Osteoblast (primary cell): Measurements from ENCODE around the gene GTSE1. TPM values are rescaled to one million over a fixed set of nuclear protein-coding genes. Genes with fewer than 3 reads are reported as not detected.

Source experiments
- DNase-seq: peaks from one replicate; pipeline ENCODE4 v3.0.0; 2011; ENCODE audit warnings: low spot score, mixed read lengths; ENCODE audit not compliant: insufficient read length; ENCODE audit errors: missing footprints
- H2AFZ ChIP-seq: 2 replicates; pipeline ENCODE4 v1.6.0; 2011; ENCODE audit warnings: mild to moderate bottlenecking, low read length
- H3K27ac ChIP-seq: 2 replicates; pipeline ENCODE4 v1.5.1; 2011; ENCODE audit warnings: mild to moderate bottlenecking, low read depth, low read length, moderate library complexity
- H3K27me3 ChIP-seq: 2 replicates; pipeline ENCODE4 v1.6.0; 2012; ENCODE audit warnings: mild to moderate bottlenecking, control low read depth, inconsistent platforms, low read length, moderate library complexity; ENCODE audit not compliant: insufficient read depth
- H3K36me3 ChIP-seq: 2 replicates; pipeline ENCODE4 v1.5.1; 2011; ENCODE audit warnings: mild to moderate bottlenecking, low read length, control low read depth, moderate library complexity; ENCODE audit not compliant: insufficient read depth
- H3K4me1 ChIP-seq: 2 replicates; pipeline ENCODE4 v1.5.1; 2011; ENCODE audit warnings: mild to moderate bottlenecking, low read length, control low read depth, moderate library complexity; ENCODE audit not compliant: insufficient read depth
- H3K4me2 ChIP-seq: 2 replicates; pipeline ENCODE4 v1.6.0; 2011; ENCODE audit warnings: mild to moderate bottlenecking, low read length; ENCODE audit not compliant: insufficient read depth
- H3K4me3 ChIP-seq: fragments of 200-600 bp; sonication (generic); 3 replicates; pipeline ENCODE4 v1.5.1; 2012; ENCODE audit warnings: mild to moderate bottlenecking, low read length, inconsistent platforms; ENCODE audit not compliant: insufficient read depth
- H3K79me2 ChIP-seq: 2 replicates; pipeline ENCODE4 v1.6.0; 2012; ENCODE audit warnings: mild to moderate bottlenecking, low read length, control low read depth, inconsistent platforms; ENCODE audit not compliant: insufficient read depth
- H3K9me3 ChIP-seq: 2 replicates; pipeline ENCODE4 v1.5.1; 2011; ENCODE audit warnings: low read depth, low read length, control low read depth
- H4K20me1 ChIP-seq: 2 replicates; pipeline ENCODE4 v1.6.0; 2012; ENCODE audit warnings: mild to moderate bottlenecking, low read length, control low read depth; ENCODE audit not compliant: insufficient read depth
- total RNA-seq: library from RNA; depleted of rRNA; stranded (reverse); fragments of >200 nt; gene quantifications from 2 replicates; pipeline ENCODE4 v1.2.3, GENCODE V29; 2012
- TF ChIP-seq, protein P1 (sequence below): IDR thresholded peaks from 2 replicates; pipeline ENCODE4 v1.5.1; 2011; ENCODE audit warnings: mild to moderate bottlenecking, low read depth, low read length, moderate library complexity; ENCODE audit errors: extremely low read depth

GTSE1 gene
- total RNA-seq, 1 donor = 1.8 TPM

DNA sequence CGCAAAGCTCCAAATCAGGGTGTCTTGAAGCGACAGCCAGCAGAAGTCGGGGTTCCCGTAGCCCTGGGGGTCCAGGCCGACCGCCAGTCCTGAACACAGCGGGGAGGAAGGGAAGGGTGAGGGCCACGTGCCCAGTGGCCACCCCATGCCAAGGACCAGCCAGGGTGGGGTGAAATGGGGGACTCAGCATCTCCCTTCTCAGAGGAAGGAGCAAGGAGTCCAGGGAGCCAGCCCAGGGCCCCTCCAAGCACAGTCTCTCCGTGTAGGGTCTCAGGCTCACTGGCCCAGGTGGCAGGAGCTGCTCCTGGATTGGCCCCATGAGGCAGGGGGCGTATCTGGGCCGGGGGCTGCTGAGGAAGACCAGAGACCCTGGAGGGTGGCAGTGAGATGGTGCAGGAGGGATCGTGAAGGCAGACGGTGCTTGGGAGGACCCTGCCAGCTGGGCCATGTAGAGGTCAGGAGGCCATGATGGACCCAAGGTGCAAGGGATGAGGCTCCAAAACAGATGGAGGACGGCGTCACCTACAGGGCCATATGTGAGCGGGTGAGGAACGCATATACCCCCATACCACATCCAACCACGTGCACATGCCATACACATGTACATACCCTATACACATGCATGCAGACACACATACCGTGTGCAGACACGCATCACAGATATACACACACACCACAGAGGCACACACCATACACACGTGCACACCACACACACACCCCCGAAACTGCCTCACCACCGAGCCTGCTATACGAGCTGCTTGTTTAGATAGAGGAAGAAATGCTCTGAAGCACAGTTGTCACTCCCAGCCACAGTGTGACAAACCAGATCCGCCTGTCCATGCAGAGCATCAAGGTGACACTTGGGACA lies 73.3 kb downstream of the GTSE1 start:
- H3K4me3 ChIP-seq = no peak overlapping the region
- no peak for DNase-seq
- H3K4me2 ChIP-seq = no peak overlapping the region
- TF ChIP-seq, protein P1, sequence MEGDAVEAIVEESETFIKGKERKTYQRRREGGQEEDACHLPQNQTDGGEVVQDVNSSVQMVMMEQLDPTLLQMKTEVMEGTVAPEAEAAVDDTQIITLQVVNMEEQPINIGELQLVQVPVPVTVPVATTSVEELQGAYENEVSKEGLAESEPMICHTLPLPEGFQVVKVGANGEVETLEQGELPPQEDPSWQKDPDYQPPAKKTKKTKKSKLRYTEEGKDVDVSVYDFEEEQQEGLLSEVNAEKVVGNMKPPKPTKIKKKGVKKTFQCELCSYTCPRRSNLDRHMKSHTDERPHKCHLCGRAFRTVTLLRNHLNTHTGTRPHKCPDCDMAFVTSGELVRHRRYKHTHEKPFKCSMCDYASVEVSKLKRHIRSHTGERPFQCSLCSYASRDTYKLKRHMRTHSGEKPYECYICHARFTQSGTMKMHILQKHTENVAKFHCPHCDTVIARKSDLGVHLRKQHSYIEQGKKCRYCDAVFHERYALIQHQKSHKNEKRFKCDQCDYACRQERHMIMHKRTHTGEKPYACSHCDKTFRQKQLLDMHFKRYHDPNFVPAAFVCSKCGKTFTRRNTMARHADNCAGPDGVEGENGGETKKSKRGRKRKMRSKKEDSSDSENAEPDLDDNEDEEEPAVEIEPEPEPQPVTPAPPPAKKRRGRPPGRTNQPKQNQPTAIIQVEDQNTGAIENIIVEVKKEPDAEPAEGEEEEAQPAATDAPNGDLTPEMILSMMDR = no peak
- no peaks in the 10 kb centered on the region for H3K4me1 ChIP-seq
- no peak overlapping the region for H3K27ac ChIP-seq
- H3K9me3 ChIP-seq = no peaks in the 10 kb centered on the region
- no peaks in the 10 kb centered on the region for H3K79me2 ChIP-seq
- H3K27me3 ChIP-seq = peaks cover 4% of the 10 kb centered on the region
- no peaks in the 10 kb centered on the region for H3K36me3 ChIP-seq
- no peak overlapping the region for H2AFZ ChIP-seq
- H4K20me1 ChIP-seq = no peaks in the 10 kb centered on the region

DNA sequence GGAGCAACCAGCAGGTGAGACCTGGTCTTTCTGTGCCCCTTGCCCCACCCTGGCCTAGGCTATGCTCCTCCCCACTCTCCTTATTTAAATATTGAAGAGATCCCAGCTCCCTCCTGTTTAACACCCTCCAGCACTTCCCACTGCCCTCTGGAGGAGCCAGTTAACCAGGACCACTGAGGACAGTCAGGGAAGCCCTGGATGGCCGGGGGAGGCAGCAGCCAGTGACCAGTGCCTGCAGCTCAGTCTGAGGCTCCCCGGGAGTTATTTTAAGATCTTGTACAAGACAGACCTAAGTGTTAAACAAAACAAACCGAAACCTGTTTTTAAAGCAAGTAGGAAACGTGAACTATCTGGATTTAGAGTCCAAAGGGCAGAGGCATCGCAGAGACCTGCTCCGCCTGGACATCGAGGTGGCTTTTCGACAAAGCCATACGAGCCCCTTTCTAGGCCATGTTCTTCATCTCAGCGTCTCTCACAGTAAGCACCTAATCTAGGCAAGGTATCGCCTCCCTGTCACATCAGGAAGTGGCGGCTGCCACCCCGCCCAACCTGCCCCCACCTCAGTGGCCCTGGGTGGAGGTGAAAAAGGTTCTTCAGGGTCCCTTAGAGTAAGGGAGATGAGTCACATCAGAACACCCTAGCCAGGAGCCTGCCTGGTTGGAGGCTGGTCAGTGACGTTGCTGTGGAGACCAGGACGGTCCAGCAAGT lies 74.1 kb downstream of the GTSE1 start:
- Histone ChIP-seq H3K79me2 (no peaks in the 10 kb centered on the region), H3K4me1 (no peaks in the 10 kb centered on the region), H2AFZ (no peak overlapping the region), H3K4me2 (no peak overlapping the region), H3K4me3 (no peak overlapping the region), H3K9me3 (no peaks in the 10 kb centered on the region), H3K27me3 (peaks cover 4% of the 10 kb centered on the region), H4K20me1 (no peaks in the 10 kb centered on the region), H3K36me3 (no peaks in the 10 kb centered on the region), H3K27ac (no peak overlapping the region)
- TF ChIP-seq, protein P1 = no peak
- DNase-seq = no peak

DNA sequence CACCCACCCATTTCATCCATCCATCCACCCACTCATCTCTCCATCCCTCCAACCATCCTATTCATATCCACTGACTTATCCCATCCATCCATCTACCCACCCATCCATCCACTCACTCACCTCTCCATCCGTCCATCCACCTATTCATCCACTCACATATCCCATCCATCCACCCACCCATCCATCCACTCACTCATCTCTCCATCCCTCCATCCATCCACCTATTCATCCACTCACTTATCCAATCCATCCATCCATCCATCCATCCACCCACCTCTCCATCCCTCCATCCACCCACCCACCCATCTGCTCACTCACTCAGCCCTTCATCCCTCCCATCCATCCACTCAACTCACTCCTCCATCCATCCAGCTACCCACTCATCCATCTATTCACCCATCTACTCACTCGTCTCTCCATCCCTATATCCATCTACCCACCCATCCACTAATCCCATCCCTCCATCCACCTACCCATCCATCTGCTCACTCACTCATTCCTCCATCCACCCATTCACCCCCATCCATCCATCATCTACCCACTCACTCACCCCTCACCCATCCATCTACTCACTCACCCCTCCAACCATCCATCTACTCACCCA lies 75.1 kb downstream of the GTSE1 start:
- no peak overlapping the region for H3K27ac ChIP-seq
- no peaks in the 10 kb centered on the region for H3K9me3 ChIP-seq
- no peak for DNase-seq
- no peaks in the 10 kb centered on the region for H3K79me2 ChIP-seq
- H2AFZ ChIP-seq = no peak overlapping the region
- no peaks in the 10 kb centered on the region for H3K4me1 ChIP-seq
- H3K4me3 ChIP-seq = no peak overlapping the region
- TF ChIP-seq, protein P1 = no peak
- H3K4me2 ChIP-seq = no peak overlapping the region
- H3K27me3 ChIP-seq = peaks cover 4% of the 10 kb centered on the region
- no peaks in the 10 kb centered on the region for H4K20me1 ChIP-seq
- H3K36me3 ChIP-seq = no peaks in the 10 kb centered on the region

GRCh38 chr22:46372686-46373085 lies 76.0 kb downstream of the GTSE1 start:
- Histone ChIP-seq H3K79me2 (no peaks in the 10 kb centered on the region), H2AFZ (no peak overlapping the region), H4K20me1 (no peaks in the 10 kb centered on the region), H3K4me3 (no peak overlapping the region), H3K4me1 (no peaks in the 10 kb centered on the region), H3K27me3 (peaks cover 4% of the 10 kb centered on the region), H3K27ac (no peak overlapping the region), H3K36me3 (no peaks in the 10 kb centered on the region), H3K4me2 (no peak overlapping the region), H3K9me3 (no peaks in the 10 kb centered on the region)
- no peak for DNase-seq
- TF ChIP-seq, protein P1 = no peak
